Endodermal cell (in vitro differentiated cells): Measurements from ENCODE around the gene RXRA. TPM values are rescaled to one million over a fixed set of nuclear protein-coding genes. Genes with fewer than 3 reads are reported as not detected.

Experiments used
- DNase-seq: peaks from one replicate; pipeline ENCODE4 v3.0.0-alpha.2; 2017
- H3K27ac ChIP-seq: 2 replicates; pipeline ENCODE4 v1.5.1; 2013; ENCODE audit warnings: mild to moderate bottlenecking, low read depth, low read length, moderate library complexity
- H3K27me3 ChIP-seq: 2 replicates; pipeline ENCODE4 v1.6.1; 2013; ENCODE audit warnings: mild to moderate bottlenecking, low read length, moderate library complexity; ENCODE audit not compliant: insufficient read depth, control insufficient read depth, poor library complexity, severe bottlenecking
- H3K36me3 ChIP-seq: 2 replicates; pipeline ENCODE4 v1.7.0; 2013; ENCODE audit warnings: mild to moderate bottlenecking, low read length, moderate library complexity; ENCODE audit not compliant: control insufficient read depth, insufficient read depth
- H3K4me1 ChIP-seq: one replicate; pipeline ENCODE4 v1.7.0; 2013; ENCODE audit warnings: low read length; ENCODE audit not compliant: control insufficient read depth, insufficient read depth
- H3K4me3 ChIP-seq: 2 replicates; pipeline ENCODE4 v1.5.1; 2013; ENCODE audit warnings: mild to moderate bottlenecking, low read length, moderate library complexity
- H3K9ac ChIP-seq: 2 replicates; pipeline ENCODE4 v1.6.1; 2013; ENCODE audit warnings: mild to moderate bottlenecking, low read length, moderate library complexity; ENCODE audit not compliant: poor library complexity, severe bottlenecking; ENCODE audit errors: extremely low read depth
- H3K9me3 ChIP-seq: 2 replicates; pipeline ENCODE4 v1.6.1; 2013; ENCODE audit warnings: mild to moderate bottlenecking, low read length, moderate library complexity; ENCODE audit not compliant: control insufficient read depth
- H3K27ac Mint-ChIP-seq: 2 replicates; pipeline ENCODE4 v1.8.0; 2020; ENCODE audit warnings: mixed read lengths
- H3K27me3 Mint-ChIP-seq: 2 replicates; pipeline ENCODE4 v1.8.0; 2021; ENCODE audit warnings: mild to moderate bottlenecking, mixed read lengths; ENCODE audit not compliant: insufficient read depth
- H3K36me3 Mint-ChIP-seq: 2 replicates; pipeline ENCODE4 v1.8.0; 2020; ENCODE audit warnings: low read depth, mixed read lengths
- H3K4me1 Mint-ChIP-seq: 2 replicates; pipeline ENCODE4 v1.8.0; 2020; ENCODE audit warnings: mixed read lengths
- H3K4me3 Mint-ChIP-seq: 2 replicates; pipeline ENCODE4 v1.8.0; 2020; ENCODE audit warnings: mild to moderate bottlenecking, moderate library complexity, mixed read lengths
- H3K9me3 Mint-ChIP-seq: 2 replicates; pipeline ENCODE4 v1.8.0; 2020; ENCODE audit warnings: mild to moderate bottlenecking, mixed read lengths
- CTCF ChIP-seq: fragments of 200-600 bp; sonication (generic); conservative IDR thresholded peaks from 2 replicates; pipeline ENCODE4 v1.5.0; 2021; ENCODE audit warnings: antibody characterized with exemption, mild to moderate bottlenecking
- WGBS, 2 experiments: methylation state at CpG; one replicate each; pipeline versions ENCODE4 v1.1.5 to v1.1.7; 2013; ENCODE audit warnings: missing lambda C conversion rate in 2 of 2, mixed read lengths in 1 of 2; ENCODE audit not compliant: insufficient coverage in 1 of 2, insufficient read length in 1 of 2; 5-methylcytosine and 5-hydroxymethylcytosine counted together
- total RNA-seq, 2 donors: library from RNA; stranded (reverse); fragmentation: NEBNext Ultra II Directional in 1 of 2; extraction: Animal tissue kit (Norgen Biotek cat#: 25700) in 1 of 2; gene quantifications; 2 replicates in 1 of 2; 3 replicates in 1 of 2; pipeline ENCODE4 v1.2.1, GENCODE V29; 2021

Gene RXRA
- total RNA-seq, 2 donors from 2014 or later, result 58.3 to 70.6 TPM

GRCh38 chr9:134360897-134361296 lies 34.6 kb downstream of the RXRA start:
- Histone ChIP-seq H3K27ac (no peak overlapping the region), H3K9me3 (no peaks in the 10 kb centered on the region), H3K4me1 (no peaks in the 10 kb centered on the region), H3K36me3 (no peaks in the 10 kb centered on the region), H3K9ac (no peak overlapping the region), H3K4me3 (no peak overlapping the region), H3K27me3 (no peaks in the 10 kb centered on the region)
- H3K27ac Mint-ChIP-seq, result no peak overlapping the region
- no peak for TF ChIP-seq CTCF
- H3K4me3 Mint-ChIP-seq, result no peak overlapping the region
- H3K27me3 Mint-ChIP-seq, result no peaks in the 10 kb centered on the region
- WGBS, 2 experiments, result 96 to 97% methylated on average over 12 to 14 of the region's 14 CpGs
- no peaks in the 10 kb centered on the region for H3K9me3 Mint-ChIP-seq
- H3K4me1 Mint-ChIP-seq, result peaks cover 16% of the 10 kb centered on the region
- DNase-seq, result no peak
- H3K36me3 Mint-ChIP-seq, result no peaks in the 10 kb centered on the region

GRCh38 chr9:134361426-134361825 lies 35.2 kb downstream of the RXRA start:
- peaks cover 14% of the 10 kb centered on the region for H3K4me1 Mint-ChIP-seq
- Histone ChIP-seq H3K27me3 (no peaks in the 10 kb centered on the region), H3K36me3 (no peaks in the 10 kb centered on the region), H3K4me1 (no peaks in the 10 kb centered on the region), H3K9ac (no peak overlapping the region), H3K4me3 (no peak overlapping the region), H3K27ac (no peak overlapping the region), H3K9me3 (no peaks in the 10 kb centered on the region)
- H3K27me3 Mint-ChIP-seq, result no peaks in the 10 kb centered on the region
- H3K4me3 Mint-ChIP-seq, result no peak overlapping the region
- no peak overlapping the region for H3K27ac Mint-ChIP-seq
- no peak for DNase-seq
- WGBS, 2 experiments, result 94 to 95% methylated on average over 15 to 16 of the region's 16 CpGs
- no peak for TF ChIP-seq CTCF
- no peaks in the 10 kb centered on the region for H3K36me3 Mint-ChIP-seq
- H3K9me3 Mint-ChIP-seq, result no peaks in the 10 kb centered on the region

- no peaks in the 10 kb centered on the region for H3K27me3 Mint-ChIP-seq
- WGBS, 2 experiments, result 94 to 96% methylated on average over 4 to 15 of the region's 15 CpGs
- Histone ChIP-seq H3K4me1 (no peaks in the 10 kb centered on the region), H3K4me3 (no peak overlapping the region), H3K36me3 (no peaks in the 10 kb centered on the region), H3K27ac (no peak overlapping the region), H3K27me3 (no peaks in the 10 kb centered on the region), H3K9me3 (no peaks in the 10 kb centered on the region), H3K9ac (no peak overlapping the region)
- no peak for DNase-seq
- no peak for TF ChIP-seq CTCF
- peak overlapping the region; percentile 55 for H3K27ac Mint-ChIP-seq
- H3K36me3 Mint-ChIP-seq, result no peaks in the 10 kb centered on the region
- no peak overlapping the region for H3K4me3 Mint-ChIP-seq
- no peaks in the 10 kb centered on the region for H3K9me3 Mint-ChIP-seq
- peaks cover 14% of the 10 kb centered on the region for H3K4me1 Mint-ChIP-seq
Measured at GRCh38 chr9:134361843-134362414, 35.7 kb downstream of the RXRA start.
